H1 (cell line): ENCODE results near the gene RHOV. TPM values are rescaled to one million over a fixed set of nuclear protein-coding genes. Genes with fewer than 3 reads are reported as not detected.

Source experiments
- CTCF ChIA-PET: fragments of 300-600 bp; sonication (Branson Sonifier 250); formaldehyde crosslinking; loops from one replicate; lab custom pipeline; 2021; ENCODE audit not compliant: partially characterized antibody; lab: Charles Lee
- POLR2A ChIA-PET: fragments of 300-600 bp; sonication (Branson Sonifier 250); formaldehyde crosslinking; loops from one replicate; lab custom pipeline; 2021; ENCODE audit warnings: inconsistent platforms; ENCODE audit not compliant: partially characterized antibody; lab: Charles Lee
- DNase-seq, 2 experiments: peaks; one replicate each; pipeline versions ENCODE4 v3.0.0 to v3.0.0-alpha.2; 2010 to 2022; ENCODE audit warnings: low spot score in 2 of 2, low read depth in 1 of 2, mixed read lengths in 1 of 2
- FAIRE-seq: peaks from 2 replicates; lab custom pipeline; 2011; peaks lifted over from hg19 to GRCh38; lab: Jason Lieb, UNC
- H2AFZ ChIP-seq: 2 replicates; pipeline ENCODE4 v1.8.1; 2012; ENCODE audit warnings: low read length, inconsistent platforms
- H2AK5ac ChIP-seq: 2 replicates; pipeline ENCODE4 v1.6.1; 2013; ENCODE audit warnings: low read depth, low read length
- H2BK120ac ChIP-seq: replicated peaks from 2 replicates; pipeline ENCODE3; 2013; ENCODE audit warnings: low read depth, low read length, inconsistent platforms
- H2BK12ac ChIP-seq: 2 replicates; pipeline ENCODE4 v1.6.1; 2013; ENCODE audit warnings: low read depth, low read length
- H2BK15ac ChIP-seq: 2 replicates; pipeline ENCODE4 v1.6.1; 2013; ENCODE audit warnings: low read length
- H2BK20ac ChIP-seq: 2 replicates; pipeline ENCODE4 v1.6.1; 2013; ENCODE audit warnings: low read length
- H2BK5ac ChIP-seq: 2 replicates; pipeline ENCODE4 v1.6.1; 2013; ENCODE audit warnings: low read depth, low read length
- H3K14ac ChIP-seq: 2 replicates; pipeline ENCODE4 v1.6.1; 2013; ENCODE audit warnings: inconsistent platforms; ENCODE audit not compliant: insufficient read length
- H3K18ac ChIP-seq: 2 replicates; pipeline ENCODE4 v1.6.1; 2013; ENCODE audit warnings: low read length; ENCODE audit errors: extremely low read depth
- H3K23ac ChIP-seq: 2 replicates; pipeline ENCODE4 v1.6.1; 2013; ENCODE audit warnings: inconsistent platforms; ENCODE audit not compliant: insufficient read length
- H3K23me2 ChIP-seq: 2 replicates; pipeline ENCODE4 v1.6.1; 2013; ENCODE audit warnings: low read depth, low read length
- H3K27ac ChIP-seq: 2 replicates; pipeline ENCODE4 v1.6.1; 2011; ENCODE audit warnings: low read depth, low read length, inconsistent platforms
- H3K27me3 ChIP-seq, 4 experiments: replicated peaks in 1 of 4; 1 replicate in 1 of 4; 2 replicates in 3 of 4; pipeline versions ENCODE4 v1.6.1 to v1.8.1; 2011 to 2013; ENCODE audit warnings: low read length in 3 of 4, mild to moderate bottlenecking in 3 of 4, inconsistent platforms in 2 of 4, mixed read lengths in 2 of 4, moderate library complexity in 1 of 4; ENCODE audit not compliant: control insufficient read depth in 3 of 4, insufficient read depth in 3 of 4; ENCODE audit errors: extremely low read depth in 1 of 4
- H3K36me3 ChIP-seq, 4 experiments: 2 replicates each; pipeline versions ENCODE4 v1.6.1 to v1.8.1; 2011 to 2013; ENCODE audit warnings: mild to moderate bottlenecking in 4 of 4, low read length in 3 of 4, moderate library complexity in 2 of 4, control low read depth in 1 of 4, inconsistent platforms in 1 of 4; ENCODE audit not compliant: insufficient read depth in 4 of 4, control insufficient read depth in 2 of 4
- H3K4ac ChIP-seq: replicated peaks from 2 replicates; pipeline ENCODE3; 2013; ENCODE audit warnings: low read length, low read depth, mixed read lengths, inconsistent platforms; ENCODE audit not compliant: insufficient read length
- H3K4me1 ChIP-seq, 4 experiments: replicated peaks in 1 of 4; 1 replicate in 1 of 4; 2 replicates in 3 of 4; pipeline versions ENCODE4 v1.6.1 to v1.8.1; 2011 to 2013; ENCODE audit warnings: low read length in 3 of 4, inconsistent platforms in 2 of 4, mixed read lengths in 1 of 4; ENCODE audit not compliant: insufficient read depth in 4 of 4, control insufficient read depth in 3 of 4
- H3K4me2 ChIP-seq, 2 experiments: 2 replicates each; pipeline versions ENCODE4 v1.6.1 to v1.8.1; 2011 to 2013; ENCODE audit warnings: low read depth in 2 of 2, low read length in 2 of 2, control low read depth in 1 of 2, inconsistent platforms in 1 of 2, mild to moderate bottlenecking in 1 of 2; ENCODE audit not compliant: insufficient read depth in 1 of 2
- H3K4me3 ChIP-seq, 4 experiments: fragments of 200-600, 300-600 bp in 1 of 4; sonication (generic), shearing (Covaris generic), sonication (Bioruptor Twin) in 1 of 4; 2 replicates each; pipeline versions ENCODE4 v1.5.1 to v1.8.1; 2011 to 2016; ENCODE audit warnings: low read length in 4 of 4, low read depth in 3 of 4, control low read depth in 2 of 4, inconsistent platforms in 2 of 4, mild to moderate bottlenecking in 2 of 4, mixed read lengths in 1 of 4, moderate library complexity in 1 of 4; ENCODE audit not compliant: insufficient read depth in 2 of 4; ENCODE audit errors: extremely low read depth in 1 of 4
- H3K56ac ChIP-seq: replicated peaks from 2 replicates; pipeline ENCODE3; 2013; ENCODE audit warnings: low read depth, mild to moderate bottlenecking, mixed read lengths, low read length, inconsistent platforms; ENCODE audit not compliant: insufficient read length
- H3K79me1 ChIP-seq: 2 replicates; pipeline ENCODE4 v1.6.1; 2013; ENCODE audit warnings: low read depth, low read length, control low read depth
- H3K79me2 ChIP-seq, 2 experiments: 2 replicates each; pipeline versions ENCODE4 v1.6.1 to v1.8.1; 2012 to 2013; ENCODE audit warnings: low read length in 2 of 2, mild to moderate bottlenecking in 2 of 2, inconsistent platforms in 1 of 2; ENCODE audit not compliant: insufficient read depth in 2 of 2, control insufficient read depth in 1 of 2
- H3K9ac ChIP-seq, 4 experiments: replicated peaks in 1 of 4; 1 replicate in 1 of 4; 2 replicates in 3 of 4; pipeline versions ENCODE4 v1.6.1 to v1.8.1; 2011 to 2013; ENCODE audit warnings: low read depth in 3 of 4, low read length in 3 of 4, control low read depth in 2 of 4, mild to moderate bottlenecking in 2 of 4, moderate library complexity in 2 of 4, inconsistent platforms in 1 of 4; ENCODE audit errors: extremely low read depth in 1 of 4
- H3K9me3 ChIP-seq, 2 experiments: 2 replicates each; pipeline versions ENCODE4 v1.6.1 to v1.8.1; 2012 to 2013; ENCODE audit warnings: mild to moderate bottlenecking in 2 of 2, moderate library complexity in 2 of 2, control low read depth in 1 of 2, inconsistent platforms in 1 of 2, low read depth in 1 of 2, low read length in 1 of 2, mixed read lengths in 1 of 2; ENCODE audit not compliant: insufficient read depth in 2 of 2
- H4K20me1 ChIP-seq, 2 experiments: replicated peaks in 1 of 2; 2 replicates each; pipeline versions ENCODE3 to v1.8.1; 2011 to 2013; ENCODE audit warnings: inconsistent platforms in 2 of 2, low read length in 2 of 2, mild to moderate bottlenecking in 1 of 2; ENCODE audit not compliant: insufficient read depth in 2 of 2, control insufficient read depth in 1 of 2
- H4K5ac ChIP-seq: 2 replicates; pipeline ENCODE4 v1.6.1; 2013; ENCODE audit warnings: low read length, low read depth, mixed read lengths, inconsistent platforms; ENCODE audit not compliant: insufficient read length
- H4K8ac ChIP-seq: 2 replicates; pipeline ENCODE4 v1.8.0; 2013; ENCODE audit warnings: mild to moderate bottlenecking, moderate library complexity, low read length, inconsistent platforms; ENCODE audit not compliant: insufficient read depth; ENCODE audit errors: extremely low read depth
- H4K91ac ChIP-seq: replicated peaks from 2 replicates; pipeline ENCODE3; 2013; ENCODE audit warnings: low read length, mixed read lengths, inconsistent platforms; ENCODE audit not compliant: insufficient read length
- SIN3A ChIP-seq, 2 experiments: IDR thresholded peaks in 1 of 2; conservative IDR thresholded peaks in 1 of 2; 2 replicates each; pipeline ENCODE4 v1.6.1; 2011 to 2012; ENCODE audit warnings: low read length in 2 of 2, improper control_type of control experiment in 1 of 2, low read depth in 1 of 2, mild to moderate bottlenecking in 1 of 2
- SP4 ChIP-seq: IDR thresholded peaks from 2 replicates; pipeline ENCODE4 v1.6.1; 2012; ENCODE audit warnings: low read length, inconsistent platforms
- WGBS, 2 experiments: shearing (Covaris generic) in 1 of 2; methylation state at CpG; one replicate each; pipeline versions ENCODE4 v1.1.6 to v1.1.7; 2013 to 2015; ENCODE audit warnings: low lambda C conversion rate in 2 of 2, mixed read lengths in 2 of 2, inconsistent platforms in 1 of 2, low coverage in 1 of 2, missing lambda C conversion rate in 1 of 2; ENCODE audit not compliant: insufficient replicate concordance in 2 of 2, insufficient coverage in 1 of 2, insufficient read length in 1 of 2; ENCODE audit errors: extremely low coverage in 1 of 2, missing lambda C conversion rate in 1 of 2; 5-methylcytosine and 5-hydroxymethylcytosine counted together
- polyA plus RNA-seq, 7 experiments: library from polyadenylated mRNA; depleted of rRNA in 3 of 7; stranded (reverse) in 5 of 7; unstranded in 2 of 7; fragments of >200 nt in 5 of 7; fragments of 200-250 nt in 2 of 7; gene quantifications; 1 replicate in 5 of 7; 2 replicates in 1 of 7; 4 replicates in 1 of 7; pipeline versions ENCODE4 v1.2.1 to v1.2.3, GENCODE V29; 2011 to 2013; ENCODE audit warnings: missing spikeins in 2 of 7, mixed read lengths in 2 of 7
- total RNA-seq: library from RNA; stranded (reverse); fragmentation: NEBNext Ultra II Directional; extraction: Animal tissue kit (Norgen Biotek cat#: 25700); gene quantifications from 2 replicates; pipeline ENCODE4 v1.2.1, GENCODE V29; 2021

RHOV gene
- total and polyA plus RNA-seq, 2 of the 8 experiments (the other 6 are each of a cell fraction or from before 2014, with no cell fraction given) = 1.5 to 2.7 TPM

GRCh38 chr15:40863660-40864270 is 10.3 kb downstream of the RHOV start:
- FAIRE-seq (no peak), DNase-seq (no peak)
- Histone ChIP-seq H3K4me1 (no peaks in the 10 kb centered on the region), H3K4me2 (no peak overlapping the region), H2BK15ac (no peak overlapping the region), H3K9ac (no peak overlapping the region), H2BK5ac (no peak overlapping the region), H3K36me3 (no peaks in the 10 kb centered on the region), H4K91ac (no peak overlapping the region), H2BK20ac (no peak overlapping the region), H4K20me1 (peaks cover 0 to 1% of the 10 kb centered on the region in 2 experiments), H3K9me3 (no peaks in the 10 kb centered on the region), H3K27ac (no peak overlapping the region), H3K79me1 (no peaks in the 10 kb centered on the region), H4K8ac (no peak overlapping the region), H3K4me3 (no peak overlapping the region), H3K18ac (no peak overlapping the region), H4K5ac (no peak overlapping the region), H3K14ac (no peak overlapping the region), H3K79me2 (no peaks in the 10 kb centered on the region), H2BK120ac (no peak overlapping the region), H2AFZ (no peak overlapping the region), H2AK5ac (no peak overlapping the region), H3K23me2 (no peaks in the 10 kb centered on the region), H3K27me3 (no peaks in the 10 kb centered on the region), H3K23ac (no peak overlapping the region), H3K4ac (no peak overlapping the region), H3K56ac (no peak overlapping the region), H2BK12ac (no peak overlapping the region)
- ChIA-PET POLR2A (interaction anchor here (1.0 to 1.8 kb wide), 4 partner anchors 17 to 33 kb away, joined by 3 to 4 read pairs (median 4); no protein-coding TSS in a partner anchor), CTCF (interaction anchor here (0.5 to 1.8 kb wide), 5 partner anchors 31 to 274 kb away, joined by 3 to 11 read pairs (median 3); partner anchors contain the start of gene VPS18)
- 91% methylated on average over 4 of the region's 4 CpGs; no CpG with 5 or more reads in 1 of the 2 experiments for WGBS, 2 experiments
- no peak for TF ChIP-seq SP4
- no peak for TF ChIP-seq SIN3A (conservative IDR thresholded peaks at IDR 0.05 in 1 of 2, IDR thresholded peaks at IDR 0.05 in 1 of 2; ENCODE audit: low read depth in 1 of 2, low read length in 2 of 2)
